Psoas muscle (tissue), 8 donors: Measurements from ENCODE around the gene CTIF. TPM values are rescaled to one million over a fixed set of nuclear protein-coding genes. Genes with fewer than 3 reads are reported as not detected.

Source experiments
- ATAC-seq, 4 donors: fragments of 200-7000 bp; cut with Tn5 transposase; one replicate each; pipeline ENCODE4 v1.9.1; 2020; ENCODE audit warnings: moderate library complexity in 3 of 4, mild to moderate bottlenecking in 2 of 4
- DNase-seq, 2 donors: peaks; one replicate each; pipeline ENCODE4 v3.0.0-alpha.2; 2020
- H3K27ac ChIP-seq: fragments of 200-600 bp; one replicate; pipeline ENCODE4 v1.8.0; 2022
- H3K27me3 ChIP-seq, 3 donors: fragments of 200-600 bp in 1 of 3; one replicate each; pipeline versions ENCODE4 v1.6.1 to v1.8.0; 2013 to 2022; ENCODE audit warnings: low read length in 2 of 3, mild to moderate bottlenecking in 2 of 3, moderate library complexity in 1 of 3; ENCODE audit not compliant: insufficient read depth in 3 of 3
- H3K36me3 ChIP-seq, 2 donors: fragments of 200-600 bp in 1 of 2; one replicate each; pipeline versions ENCODE4 v1.6.1 to v1.8.0; 2013 to 2022; ENCODE audit warnings: low read depth in 1 of 2, mild to moderate bottlenecking in 1 of 2, moderate library complexity in 1 of 2; ENCODE audit not compliant: insufficient read depth in 1 of 2
- H3K4me1 ChIP-seq: fragments of 200-600 bp; one replicate; pipeline ENCODE4 v1.8.0; 2022
- H3K4me3 ChIP-seq: fragments of 200-600 bp; one replicate; pipeline ENCODE4 v1.8.0; 2022; ENCODE audit warnings: mild to moderate bottlenecking
- H3K9me3 ChIP-seq: fragments of 200-600 bp; one replicate; pipeline ENCODE4 v1.8.0; 2022
- WGBS, 3 donors: extraction: QIAGEN DNeasy Blood & Tissue Kit; methylation state at CpG; one replicate each; pipeline versions ENCODE4 v1.1.6 to v1.1.7; 2013; 5-methylcytosine and 5-hydroxymethylcytosine counted together
- intact Hi-C, 2 donors: fragments of 100-400 bp; cut with DNase I; formaldehyde crosslinking; loops; one replicate each; pipeline versions ENCODE4 v1.11.0 to v1.14.2; 2022
- polyA plus RNA-seq, 3 donors: library from polyadenylated mRNA; stranded (reverse); fragments of 200-250 nt; gene quantifications; one replicate each; pipeline ENCODE4 v1.2.3, GENCODE V29; 2013
- total RNA-seq, 4 donors: library from RNA; stranded (reverse); fragmentation: NEBNext Ultra II Directional in 2 of 4; extraction: Animal tissue kit (Norgen Biotek cat#: 25700) in 2 of 4; gene quantifications; one replicate each; pipeline versions ENCODE4 v1.2.1 to v1.2.4, GENCODE V29; 2021 to 2023
- TF ChIP-seq, protein P1 (sequence below): fragments of 200-600 bp; IDR thresholded peaks from one replicate; pipeline ENCODE4 v1.8.0; 2022; ENCODE audit warnings: antibody characterized with exemption
- donor health status: healthy with polysubstance abuse.
- donor health status: DM: no; HTN: no; CAD: no; lungs with moderate emphysema.
- donor health status: Bipolar disorder and iron deficiency.
- donor health status: healthy.
- donor health status: DM: yes; HTN: yes; CAD: no.
- donor health status: DM: no; HTN: no; CAD: no.
- donor health status: DM: no; HTN: no; CAD: no.
- donor health status: DM: yes; HTN: yes; CAD: no.

The CTIF gene
- total and polyA plus RNA-seq, 7 donors: 11.3 to 40.5 (median 26.9) TPM

DNA sequence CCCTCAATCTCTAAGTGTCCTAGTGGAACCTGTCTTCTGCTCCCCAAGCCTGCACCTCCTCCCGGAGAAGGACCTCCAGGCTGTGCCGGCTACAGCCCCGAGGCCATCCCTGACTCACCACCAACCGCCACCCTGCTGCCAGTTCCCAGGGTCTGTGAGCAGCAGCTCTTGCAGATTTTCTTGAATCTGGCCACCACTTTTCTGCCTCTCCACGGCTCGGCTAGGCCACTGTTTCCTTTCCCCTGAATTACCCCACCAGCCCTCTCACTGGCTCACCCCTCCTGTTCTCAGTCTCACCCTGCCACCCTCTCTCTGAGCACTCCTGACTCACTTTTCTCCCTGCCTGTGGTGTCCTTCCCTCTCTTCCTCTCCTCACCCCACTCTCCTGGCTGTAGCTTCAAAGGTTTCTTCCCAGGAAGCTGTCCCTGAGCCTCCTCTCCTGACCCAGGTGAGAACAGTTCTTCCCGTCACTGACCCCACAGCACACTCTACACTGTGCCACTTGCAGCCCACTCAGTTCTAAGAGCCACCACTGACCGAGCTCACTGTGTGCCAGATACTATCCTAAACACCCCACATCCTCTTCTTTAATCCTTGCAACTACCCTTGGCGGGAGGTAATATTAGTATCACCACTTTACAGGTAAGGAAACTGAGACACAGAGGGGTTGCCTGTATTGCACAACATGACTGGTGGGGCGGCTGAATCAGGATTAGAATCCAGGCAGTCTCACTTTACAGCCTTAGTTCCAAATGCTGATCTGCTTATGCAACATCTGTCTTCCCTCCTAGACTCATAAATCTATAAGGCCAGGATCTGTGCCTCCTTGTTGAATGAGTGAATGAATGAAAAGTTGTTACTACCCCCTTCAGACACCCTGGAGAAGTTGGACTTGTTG is 300.3 kb downstream of the CTIF start:
- ATAC-seq (peak; percentile 36 to 78 (median 74)), DNase-seq (peak in 1 of 2 donors; percentile 44)
- H3K9me3 ChIP-seq: no peaks in the 10 kb centered on the region
- intact Hi-C loops: no loop called here
- TF ChIP-seq, protein P1, sequence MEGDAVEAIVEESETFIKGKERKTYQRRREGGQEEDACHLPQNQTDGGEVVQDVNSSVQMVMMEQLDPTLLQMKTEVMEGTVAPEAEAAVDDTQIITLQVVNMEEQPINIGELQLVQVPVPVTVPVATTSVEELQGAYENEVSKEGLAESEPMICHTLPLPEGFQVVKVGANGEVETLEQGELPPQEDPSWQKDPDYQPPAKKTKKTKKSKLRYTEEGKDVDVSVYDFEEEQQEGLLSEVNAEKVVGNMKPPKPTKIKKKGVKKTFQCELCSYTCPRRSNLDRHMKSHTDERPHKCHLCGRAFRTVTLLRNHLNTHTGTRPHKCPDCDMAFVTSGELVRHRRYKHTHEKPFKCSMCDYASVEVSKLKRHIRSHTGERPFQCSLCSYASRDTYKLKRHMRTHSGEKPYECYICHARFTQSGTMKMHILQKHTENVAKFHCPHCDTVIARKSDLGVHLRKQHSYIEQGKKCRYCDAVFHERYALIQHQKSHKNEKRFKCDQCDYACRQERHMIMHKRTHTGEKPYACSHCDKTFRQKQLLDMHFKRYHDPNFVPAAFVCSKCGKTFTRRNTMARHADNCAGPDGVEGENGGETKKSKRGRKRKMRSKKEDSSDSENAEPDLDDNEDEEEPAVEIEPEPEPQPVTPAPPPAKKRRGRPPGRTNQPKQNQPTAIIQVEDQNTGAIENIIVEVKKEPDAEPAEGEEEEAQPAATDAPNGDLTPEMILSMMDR: no peak
- WGBS, 3 donors: 58 to 77% (median 61%) methylated on average over 9 to 10 of the region's 10 CpGs
- H3K4me3 ChIP-seq: no peak overlapping the region
- H3K36me3 ChIP-seq: no peaks in the 10 kb centered on the region
- H3K4me1 ChIP-seq: peaks cover 29% of the 10 kb centered on the region
- H3K27me3 ChIP-seq: no peaks in the 10 kb centered on the region
- H3K27ac ChIP-seq: peak overlapping the region; percentile 31

GRCh38 chr18:48839819-48840490 is 301.1 kb downstream of the CTIF start:
- DNase-seq (peak in 1 of 2 donors; percentile 24), ATAC-seq (no peak)
- TF ChIP-seq, protein P1: no peak
- no peak overlapping the region for H3K4me3 ChIP-seq
- H3K36me3 ChIP-seq: no peaks in the 10 kb centered on the region
- no peaks in the 10 kb centered on the region for H3K27me3 ChIP-seq
- no peak overlapping the region for H3K27ac ChIP-seq
- WGBS, 3 donors: 83 to 92% (median 86%) methylated on average over 7 of the region's 7 CpGs
- intact Hi-C loops: no loop called here
- peaks cover 35% of the 10 kb centered on the region for H3K4me1 ChIP-seq
- H3K9me3 ChIP-seq: no peaks in the 10 kb centered on the region

GRCh38 chr18:48840491-48840877 is 301.7 kb downstream of the CTIF start:
- intact Hi-C loops: no loop called here
- no peaks in the 10 kb centered on the region for H3K27me3 ChIP-seq
- no peak overlapping the region for H3K4me3 ChIP-seq
- H3K27ac ChIP-seq: no peak overlapping the region
- WGBS, 3 donors: 73 to 78% (median 77%) methylated on average over 3 of the region's 3 CpGs
- ATAC-seq (no peak), DNase-seq (peak in 1 of 2 donors; percentile 18)
- peaks cover 35% of the 10 kb centered on the region for H3K4me1 ChIP-seq
- no peaks in the 10 kb centered on the region for H3K36me3 ChIP-seq
- TF ChIP-seq, protein P1: no peak
- no peaks in the 10 kb centered on the region for H3K9me3 ChIP-seq

GRCh38 chr18:48841381-48842258 is 302.8 kb downstream of the CTIF start:
- intact Hi-C loops: no loop called here
- peak overlapping the region; percentile 58 for H3K27ac ChIP-seq
- no peak overlapping the region for H3K4me3 ChIP-seq
- no peaks in the 10 kb centered on the region for H3K36me3 ChIP-seq
- ATAC-seq (peak in 3 of 4 donors; percentile 39 to 66 (median 58)), DNase-seq (peak; percentile 53 to 74)
- peaks cover 35% of the 10 kb centered on the region for H3K4me1 ChIP-seq
- no peaks in the 10 kb centered on the region for H3K9me3 ChIP-seq
- WGBS, 3 donors: 71 to 77% (median 77%) methylated on average over 30 to 31 of the region's 31 CpGs
- no peaks in the 10 kb centered on the region for H3K27me3 ChIP-seq
- TF ChIP-seq, protein P1: no peak
